Measurements from ENCODE around the gene MSANTD2.

The MSANTD2 gene

DNA sequence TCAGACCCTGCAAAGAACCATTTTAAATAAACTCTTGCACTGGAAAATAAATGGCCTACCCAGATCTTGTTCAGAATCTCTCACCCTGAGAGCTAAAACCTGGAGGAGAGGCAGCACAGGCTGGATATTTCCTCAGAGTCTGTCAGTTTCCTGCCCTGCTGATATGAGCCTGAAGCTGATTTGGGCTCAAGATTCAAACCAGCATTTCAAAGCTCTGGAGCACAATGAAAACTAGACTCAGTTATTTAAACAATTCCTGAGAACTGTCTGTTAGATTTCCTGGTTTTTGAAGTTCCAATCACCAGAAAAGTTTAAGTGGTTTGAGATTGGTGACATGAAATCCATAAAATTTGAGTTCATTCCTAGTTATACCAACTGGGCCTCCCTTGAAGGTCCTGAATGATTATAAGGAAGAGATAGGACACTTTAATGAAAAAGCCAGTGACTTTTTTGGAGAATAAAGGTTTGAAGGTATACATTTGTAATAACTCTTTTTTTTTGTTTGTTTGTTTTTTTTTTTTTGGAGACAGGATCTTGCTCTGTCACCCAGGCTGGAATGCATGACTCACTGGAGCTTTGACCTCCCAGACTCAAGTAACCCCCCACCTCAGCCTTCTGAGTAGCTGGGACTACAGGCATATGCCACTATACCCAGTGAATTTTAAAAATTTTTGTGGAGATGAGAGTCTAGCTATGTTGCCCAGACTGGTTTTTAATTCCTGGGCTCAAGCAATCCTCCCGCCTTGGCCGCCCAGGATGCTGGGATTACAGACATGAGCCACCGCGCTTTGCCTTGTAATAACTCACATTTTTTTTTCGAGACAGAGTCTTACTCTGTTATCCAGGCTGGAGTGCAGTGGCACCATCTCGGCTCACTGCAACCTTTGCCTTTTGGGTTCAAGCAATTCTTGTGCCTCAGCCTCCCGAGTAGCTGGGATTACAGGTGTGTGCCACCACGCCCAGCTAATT, 30.1 kb downstream of the MSANTD2 start:
- no peak for DNase-seq

DNA sequence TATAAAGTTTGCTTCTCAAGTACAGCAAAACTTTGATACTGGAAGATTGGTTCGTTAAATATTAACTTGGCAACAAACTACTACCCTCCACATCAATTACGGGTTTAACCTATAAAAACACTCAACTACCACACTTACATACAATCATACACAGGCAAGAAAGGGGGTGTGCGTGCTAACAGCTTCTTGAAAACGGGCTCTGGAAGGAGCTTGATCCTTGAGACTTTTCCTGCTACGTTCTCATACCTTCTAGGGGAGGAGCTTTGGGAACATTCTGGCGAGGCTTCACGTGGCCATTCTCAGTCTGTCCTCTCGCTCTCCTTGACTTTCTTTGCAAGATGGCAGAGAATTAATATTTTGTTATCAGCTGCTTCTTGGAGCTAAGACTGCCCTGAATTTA, 31.3 kb downstream of the MSANTD2 start:
- no peak for DNase-seq

DNA sequence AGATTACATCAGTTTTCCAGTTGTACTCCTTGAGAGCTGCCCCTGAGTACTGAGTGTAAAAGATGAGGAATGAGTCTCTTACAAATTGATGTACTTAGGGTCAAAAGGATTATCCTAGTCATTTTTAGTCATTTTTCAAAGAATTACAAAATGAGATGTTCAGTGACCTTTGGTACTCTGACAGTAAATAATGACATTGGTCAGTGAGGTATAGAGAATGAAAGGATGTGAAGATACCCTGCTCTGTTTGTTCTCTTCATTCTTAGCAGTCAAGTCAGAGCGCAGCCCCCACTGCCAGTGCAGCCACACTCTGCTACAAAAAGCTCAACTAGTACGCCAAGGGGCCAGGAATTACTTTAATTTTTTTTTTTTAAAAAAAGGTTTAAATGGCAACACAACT, 34.0 kb downstream of the MSANTD2 start:
- DNase-seq = no peak

DNA sequence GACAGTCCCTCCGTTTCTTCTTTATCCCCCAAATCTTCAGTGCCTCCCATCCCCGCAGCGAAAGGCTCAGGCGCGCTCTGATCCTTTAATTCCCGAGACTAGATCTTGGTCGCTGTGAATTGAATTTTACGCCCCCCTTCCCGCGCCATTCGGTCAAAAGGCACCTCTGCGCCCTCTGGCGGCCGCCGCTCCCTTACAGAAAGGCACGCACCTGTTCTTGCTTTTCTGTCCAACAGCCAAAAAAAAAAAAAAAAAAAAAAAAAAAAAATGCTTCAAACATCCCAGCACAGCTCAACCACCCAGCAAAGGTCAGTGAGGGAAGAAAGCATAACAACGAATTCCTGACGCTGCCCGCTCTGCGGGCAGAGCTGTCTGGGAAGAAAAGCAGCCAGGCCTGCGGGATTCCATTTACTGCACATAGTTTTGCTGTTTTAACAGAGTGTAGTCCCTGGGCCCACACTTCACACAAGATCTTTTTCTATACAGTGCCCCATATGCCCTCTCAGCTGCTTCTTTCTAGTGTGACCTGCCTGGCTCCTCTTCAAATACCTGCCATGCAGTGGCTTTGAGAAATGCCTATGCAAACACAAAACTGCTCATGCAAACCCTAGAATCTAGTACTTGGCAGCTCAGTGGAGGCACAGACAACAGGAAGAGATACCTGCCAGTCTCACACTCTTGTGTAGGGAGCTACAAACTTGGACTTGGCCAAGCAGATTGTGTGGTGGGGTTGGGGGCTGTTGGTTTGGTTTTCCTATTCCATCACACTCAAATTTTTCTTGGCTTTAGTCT, 36.9 kb downstream of the MSANTD2 start:
- peak; percentile 43 to 72 for DNase-seq

DNA sequence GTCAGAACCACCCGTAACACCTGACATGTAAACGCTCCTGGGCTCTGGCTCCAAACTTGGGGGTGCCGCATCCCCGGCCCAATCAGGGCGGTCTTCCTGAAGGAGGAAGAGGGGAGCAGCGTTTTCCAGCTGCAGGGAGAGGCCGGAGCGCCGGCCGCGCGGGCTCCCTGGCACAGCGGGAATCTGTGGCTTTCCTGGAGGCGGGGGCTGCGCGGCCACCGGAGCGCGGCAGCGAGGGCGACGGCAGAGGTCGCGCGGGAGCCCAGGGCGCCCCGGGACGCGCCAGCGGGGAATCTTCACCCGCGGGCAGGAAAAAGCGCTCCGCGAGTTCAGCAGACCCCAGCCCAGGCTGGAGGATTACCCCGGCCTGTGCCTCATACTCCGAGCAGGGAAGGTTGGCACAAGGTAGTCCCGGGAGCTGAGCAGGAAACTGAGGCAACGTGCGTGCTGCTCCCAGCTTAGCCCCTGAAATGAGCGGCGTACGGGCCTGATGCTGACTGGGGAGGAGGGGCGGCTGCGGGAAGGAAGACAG, 37.5 kb downstream of the MSANTD2 start:
- DNase-seq = peak in 1 of 2 experiments; percentile 50

DNA sequence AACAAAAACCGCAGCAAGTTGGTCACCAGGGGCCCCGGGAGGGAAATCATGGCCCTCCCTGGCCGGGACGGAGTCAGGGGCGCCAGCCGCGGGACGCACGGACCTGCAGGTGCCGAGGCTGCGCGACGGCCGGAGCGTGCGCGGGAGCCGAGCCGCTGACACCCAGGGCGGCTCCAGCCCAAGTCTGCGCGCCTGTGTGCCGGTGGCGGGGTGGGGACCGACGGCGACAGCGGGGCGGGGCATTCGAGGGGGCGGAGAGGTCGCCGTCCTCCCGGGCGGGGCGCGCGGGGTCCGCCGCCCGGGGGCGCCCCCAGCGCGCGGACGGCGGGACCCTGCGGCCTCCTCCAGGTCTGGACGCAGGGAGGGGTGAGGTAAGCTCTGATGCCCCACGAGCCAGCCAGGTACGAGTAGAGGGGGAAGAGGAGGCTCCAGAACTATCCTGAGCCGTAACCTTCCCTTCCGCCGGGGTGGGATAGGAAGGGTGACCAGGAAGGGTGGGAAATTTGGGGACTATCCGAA, 38.0 kb downstream of the MSANTD2 start, which contains the start of gene ESAM:
TSS of gene ESAM (minus strand) at position 186 of the 519 bp plus-strand sequence. CDS start at position 50, 136 bp downstream.
- peak in 1 of 2 experiments; percentile 56 for DNase-seq

DNA sequence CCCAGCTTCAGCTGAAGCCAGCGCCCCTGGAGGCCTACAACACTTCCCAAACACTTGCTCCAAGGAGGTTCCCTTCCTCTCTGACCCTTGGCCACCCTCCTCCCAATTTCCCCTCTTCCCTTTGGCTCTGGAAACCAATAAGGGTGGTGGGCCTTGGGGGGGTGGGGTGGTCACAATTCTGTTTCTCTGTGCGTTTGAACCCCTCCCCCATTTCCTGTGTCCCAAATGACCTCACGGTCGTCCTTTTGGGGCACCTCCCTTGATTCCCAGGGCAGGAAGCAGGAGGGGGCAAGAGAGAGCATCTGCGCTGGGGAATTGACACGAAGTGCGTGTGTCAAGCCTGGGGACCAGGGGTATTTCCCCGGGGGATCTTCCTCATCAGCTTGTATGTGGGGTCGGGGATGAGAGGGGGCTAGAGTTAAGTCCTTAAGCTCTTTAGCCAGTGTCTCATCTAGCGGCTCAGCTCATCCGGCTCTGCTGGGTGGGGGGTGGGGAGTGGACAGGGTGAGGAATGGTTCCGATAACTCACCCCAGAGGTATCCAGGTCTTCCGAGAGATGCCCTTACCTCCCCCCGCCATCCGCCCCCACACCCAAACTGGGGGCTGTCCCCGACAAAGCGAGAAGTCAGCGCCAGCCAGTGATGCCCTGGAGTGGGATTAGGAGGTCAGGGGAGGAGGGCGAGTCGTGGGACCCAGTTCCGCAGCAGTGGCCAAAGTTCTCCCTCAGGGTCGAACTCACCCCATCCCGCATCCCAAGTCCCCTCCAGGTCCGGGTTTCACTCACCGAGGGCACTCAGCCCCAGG, 38.7 kb downstream of the MSANTD2 start:
- no peak for DNase-seq

DNA sequence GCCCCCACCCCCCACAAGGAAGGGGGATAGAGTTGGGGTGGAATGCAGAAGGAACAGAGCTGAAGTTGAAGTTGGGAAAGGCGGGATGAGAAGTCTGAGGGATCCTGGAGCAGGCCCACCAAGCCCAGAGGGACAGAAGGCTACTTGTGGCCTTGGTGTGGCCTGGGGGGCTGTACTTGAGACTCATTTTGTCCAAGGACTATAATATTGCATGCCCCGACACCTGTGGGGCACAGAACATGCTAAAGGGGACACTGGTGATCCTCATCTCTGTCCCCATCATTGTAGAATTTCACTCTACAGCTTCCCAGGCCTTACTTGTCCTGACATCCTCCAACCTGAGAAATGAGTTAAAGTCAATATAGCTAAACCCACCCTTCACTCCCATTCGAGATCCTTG, 39.4 kb downstream of the MSANTD2 start:
- DNase-seq = no peak

DNA sequence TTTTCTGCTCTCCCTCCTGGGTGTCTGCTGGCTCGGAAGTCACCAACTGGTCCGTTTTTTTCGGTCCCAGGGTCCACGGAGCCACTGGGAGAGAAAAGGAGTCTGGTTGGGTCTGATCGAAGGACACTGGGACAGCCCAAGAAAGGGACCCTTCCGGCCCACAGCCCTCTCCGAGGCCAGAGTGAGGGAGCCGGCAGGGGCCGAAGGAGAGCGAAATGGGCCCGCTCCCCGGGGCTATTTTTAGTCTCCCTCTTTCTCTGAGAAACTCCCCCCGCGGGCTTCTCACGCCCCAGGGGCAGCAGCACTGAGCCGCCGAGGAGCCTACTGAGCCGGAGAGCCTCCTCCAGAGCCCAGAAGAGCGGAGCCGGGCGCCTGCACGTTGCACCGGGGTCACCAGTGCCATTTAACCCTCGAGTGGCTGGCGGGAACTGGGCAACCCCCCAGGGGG, 40.0 kb downstream of the MSANTD2 start:
- DNase-seq = no peak

DNA sequence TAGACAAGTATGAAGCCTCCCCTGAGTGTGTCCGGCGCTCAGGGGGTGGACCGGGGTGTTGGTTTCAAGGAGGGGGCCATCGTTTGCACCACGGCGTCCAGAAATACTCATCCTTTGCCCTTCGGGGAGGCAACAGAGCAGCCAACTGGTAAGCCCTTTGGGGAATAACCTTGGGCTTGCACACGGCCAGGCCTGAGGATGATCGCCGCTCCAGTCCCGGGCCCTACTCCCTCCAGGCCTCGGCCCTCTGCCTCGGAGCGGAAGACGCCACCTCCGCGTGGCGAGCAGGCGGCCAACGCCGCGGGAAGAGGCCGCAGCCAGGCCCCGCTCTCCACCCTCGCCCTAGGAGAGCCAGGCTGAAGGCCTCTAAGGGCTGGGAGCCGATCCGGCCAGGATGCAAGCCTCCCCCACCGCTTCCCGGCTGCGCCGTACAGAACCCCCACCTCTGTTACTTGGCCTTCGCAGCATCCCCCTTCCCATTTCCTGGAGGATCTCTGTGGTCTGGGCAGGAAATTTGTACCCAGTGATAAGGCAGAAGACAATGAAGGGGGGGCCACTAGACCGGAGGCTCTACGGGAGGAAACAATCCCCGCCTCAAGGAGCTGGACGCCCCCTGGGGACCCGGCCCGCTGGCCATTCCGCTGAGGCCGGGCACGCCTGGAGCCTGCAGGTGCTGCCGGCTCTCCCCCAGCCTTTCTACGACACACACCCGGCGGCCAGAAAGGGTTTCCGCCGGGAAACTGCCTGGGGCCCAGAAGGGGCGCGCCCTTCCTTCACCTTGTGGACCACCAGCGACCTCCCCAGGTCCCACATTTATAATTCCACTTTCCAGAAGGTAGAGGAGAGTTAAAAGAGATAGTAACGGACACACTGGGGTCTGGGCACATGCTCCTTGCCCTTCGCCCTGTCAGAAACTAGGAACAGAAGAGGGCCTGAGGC, 40.7 kb downstream of the MSANTD2 start:
- DNase-seq = no peak

DNA sequence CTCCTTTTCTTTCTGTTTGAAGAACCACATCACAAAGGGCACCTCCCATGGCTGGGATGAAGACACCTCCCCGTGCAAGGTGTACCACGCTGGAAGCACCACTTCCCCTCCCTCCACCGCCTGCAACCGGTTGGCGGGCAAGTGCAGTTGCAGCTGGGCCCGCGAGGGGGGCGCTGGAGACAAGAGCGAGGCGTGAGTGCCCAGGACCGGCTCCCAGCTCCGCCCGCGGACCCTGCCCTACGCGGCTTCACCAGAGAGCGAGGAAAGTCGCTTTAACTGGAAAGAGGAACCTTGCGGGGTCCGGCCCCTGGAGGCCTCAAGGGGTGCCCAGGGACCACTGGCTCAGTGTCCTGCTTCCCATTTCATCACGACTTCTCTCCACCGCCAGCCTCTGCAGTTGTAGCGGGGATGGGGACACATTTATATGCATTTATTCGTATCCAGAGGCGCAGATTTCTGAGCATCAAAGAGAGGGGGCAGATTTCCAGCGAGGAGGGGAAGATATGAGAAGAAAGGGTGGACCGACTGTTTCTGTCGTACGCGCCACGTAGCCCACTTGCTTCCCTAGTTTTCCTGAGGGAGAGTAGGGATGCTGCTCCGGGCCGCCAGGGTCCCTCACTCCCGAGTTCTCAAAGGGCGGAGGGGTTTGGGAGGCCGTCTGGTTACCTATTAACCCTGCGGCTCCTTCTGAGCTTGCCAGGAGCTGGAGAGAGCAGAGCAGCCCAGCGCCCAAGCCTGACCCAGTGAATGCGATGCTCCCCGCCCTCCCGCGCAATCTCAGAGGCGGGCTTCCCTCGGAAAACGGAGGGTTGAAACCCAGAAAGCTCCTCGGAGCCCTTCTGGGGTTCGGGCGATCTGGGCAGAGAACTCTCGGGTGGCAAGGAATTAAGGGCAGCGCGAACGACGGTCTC, 41.6 kb downstream of the MSANTD2 start:
- DNase-seq = peak; percentile 25 to 47

DNA sequence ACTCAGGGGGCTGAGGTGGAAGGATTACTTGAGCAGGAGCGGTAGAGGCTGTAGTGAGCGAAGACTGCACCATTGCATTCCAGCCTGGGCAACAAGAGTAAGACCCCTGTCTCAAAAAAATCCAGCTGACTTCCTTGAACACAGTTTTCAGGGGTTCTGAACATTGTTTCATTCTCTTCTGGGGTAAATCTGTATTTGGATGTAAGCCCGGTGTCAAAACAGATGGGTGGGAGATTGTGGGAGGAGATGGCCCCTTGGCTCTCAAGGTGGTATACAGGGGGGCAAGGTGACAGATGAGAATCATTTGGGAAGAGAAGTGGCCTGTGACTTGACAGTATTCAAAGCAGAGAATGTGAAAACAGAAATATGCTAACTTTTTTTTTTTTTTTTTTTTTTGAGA, 42.9 kb downstream of the MSANTD2 start:
- DNase-seq = no peak

DNA sequence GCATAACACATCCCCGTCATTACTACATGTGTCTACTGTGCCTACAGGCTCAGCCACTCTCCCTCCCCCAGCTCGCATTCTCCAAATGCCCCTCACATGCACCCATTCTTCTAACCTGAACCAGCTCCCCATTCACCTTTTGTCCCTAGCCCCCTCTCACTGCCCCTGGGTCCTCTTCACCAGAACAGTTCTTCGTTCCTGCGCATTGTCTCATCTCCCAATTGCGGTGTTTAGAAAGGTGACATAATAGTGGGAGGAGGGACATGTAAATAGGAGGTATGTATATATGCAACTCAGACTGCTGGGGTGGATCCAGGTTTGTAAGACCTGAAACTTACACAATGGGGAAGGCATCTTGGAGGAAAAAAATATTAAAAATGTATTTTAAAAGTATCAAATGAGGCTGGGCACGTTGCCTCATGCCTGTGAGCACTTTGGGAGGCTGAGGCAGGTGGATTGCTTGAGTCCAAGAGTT, 43.4 kb downstream of the MSANTD2 start:
- no peak for DNase-seq

DNA sequence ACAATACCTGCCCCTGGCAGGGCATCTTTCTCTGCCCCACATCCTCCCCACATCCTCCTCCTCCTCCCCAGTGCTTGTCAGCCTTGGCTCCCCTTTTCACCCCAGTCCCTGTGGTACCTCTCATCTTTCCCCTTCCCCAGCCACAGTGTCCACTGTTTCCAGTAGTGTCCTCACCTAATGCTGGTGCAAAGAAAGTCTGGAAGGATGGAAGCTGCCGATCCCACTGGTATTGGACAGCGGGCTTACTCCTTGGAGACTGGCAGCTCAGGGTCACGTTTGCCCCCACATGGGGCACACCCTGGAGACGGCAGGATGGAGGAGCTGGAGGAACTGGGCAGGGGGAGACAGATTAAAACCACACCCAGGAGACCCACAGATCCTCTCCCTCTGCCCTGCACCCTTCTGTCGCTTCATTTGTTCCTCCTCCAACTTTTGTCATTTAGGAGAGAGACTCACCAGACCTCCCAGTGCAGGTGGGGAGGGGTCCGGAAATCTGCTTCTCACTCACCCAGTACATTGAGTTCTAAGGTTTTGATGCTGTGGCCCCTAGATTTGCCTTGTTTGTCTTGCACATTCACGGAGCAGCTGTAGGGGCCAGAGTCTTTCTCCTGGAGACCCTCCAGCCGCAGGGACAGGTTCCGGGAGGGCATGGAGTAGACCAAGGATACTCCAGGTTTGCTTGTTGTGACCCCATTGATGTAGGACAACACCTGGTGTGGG, 44.0 kb downstream of the MSANTD2 start:
- DNase-seq = no peak

DNA sequence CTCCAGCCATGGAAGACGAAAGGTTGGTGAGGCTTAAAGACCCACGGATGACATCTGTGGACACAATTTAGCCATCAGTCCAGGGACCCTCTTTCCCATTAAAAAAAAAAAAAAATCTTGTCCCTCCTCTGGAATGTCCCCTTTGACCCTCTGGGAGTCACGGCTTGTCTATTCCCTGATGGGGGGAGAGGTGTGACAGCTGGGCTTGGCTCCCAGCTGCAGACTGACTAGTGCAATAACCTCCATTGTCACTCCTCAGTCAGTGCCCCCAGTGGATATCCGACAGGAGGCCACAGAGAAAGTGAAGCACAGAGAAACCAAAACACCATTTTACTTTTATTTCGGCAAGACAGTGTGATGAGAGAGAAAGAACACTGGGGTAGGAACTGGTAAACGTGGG, 45.5 kb downstream of the MSANTD2 start:
- DNase-seq = no peak

DNA sequence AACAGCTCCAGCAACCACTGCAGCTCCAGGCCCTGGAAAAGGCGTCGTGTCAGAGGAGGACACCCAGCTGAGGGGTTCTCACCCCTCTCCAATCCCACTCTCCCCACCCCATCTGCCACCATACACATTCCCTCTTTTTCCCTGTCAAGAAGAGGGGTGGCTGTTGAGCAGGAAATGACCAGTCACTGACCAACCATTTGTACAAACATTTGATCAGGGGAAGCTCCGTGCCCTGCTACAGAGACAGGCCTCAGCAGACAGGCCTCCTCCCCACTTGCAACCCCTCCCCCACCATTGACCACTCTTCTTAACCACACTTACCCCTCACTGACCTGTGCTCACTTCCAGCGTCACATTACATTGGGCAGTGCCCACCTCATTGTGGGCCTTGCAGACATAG, 45.9 kb downstream of the MSANTD2 start:
- DNase-seq = no peak

DNA sequence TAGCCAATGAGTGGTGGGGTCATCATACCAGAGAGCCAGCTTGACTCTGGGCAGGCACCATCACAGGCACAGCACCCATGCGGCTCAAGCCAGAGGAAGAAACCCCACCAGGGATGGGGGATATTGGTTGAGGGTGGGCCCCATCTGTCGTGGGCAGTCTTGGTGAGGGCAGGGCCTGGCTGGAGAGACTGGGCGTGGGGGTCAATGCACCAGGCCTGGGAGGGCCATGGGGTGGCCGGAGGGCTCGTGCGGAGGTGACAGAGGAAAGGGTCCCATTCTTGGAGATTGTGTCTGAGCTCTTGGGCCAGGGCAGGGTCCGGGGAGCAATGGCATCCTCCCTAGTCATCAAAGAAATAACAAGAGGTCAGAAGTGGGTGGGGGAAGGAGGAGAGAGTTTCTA, 46.6 kb downstream of the MSANTD2 start:
- no peak for DNase-seq

DNA sequence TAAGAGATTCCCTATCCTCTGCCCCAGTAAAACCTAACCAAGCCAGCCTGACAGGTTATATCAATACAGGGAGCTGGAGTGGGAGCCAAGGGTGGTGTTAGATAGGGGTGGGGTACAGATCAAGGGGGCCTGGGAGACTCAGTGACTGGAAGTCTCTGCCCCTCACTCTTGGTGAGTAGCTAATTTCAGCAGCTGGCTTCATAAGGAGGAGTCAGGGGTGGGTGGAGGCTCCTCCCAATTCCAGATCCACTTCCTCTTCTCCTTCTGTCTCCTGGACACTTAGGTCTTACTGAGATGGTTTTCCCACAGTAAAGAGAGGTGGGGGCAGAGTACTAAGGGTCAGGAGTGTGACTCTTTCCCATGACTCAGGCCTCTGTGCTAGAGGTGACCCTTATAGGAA, 47.0 kb downstream of the MSANTD2 start:
- DNase-seq = no peak

DNA sequence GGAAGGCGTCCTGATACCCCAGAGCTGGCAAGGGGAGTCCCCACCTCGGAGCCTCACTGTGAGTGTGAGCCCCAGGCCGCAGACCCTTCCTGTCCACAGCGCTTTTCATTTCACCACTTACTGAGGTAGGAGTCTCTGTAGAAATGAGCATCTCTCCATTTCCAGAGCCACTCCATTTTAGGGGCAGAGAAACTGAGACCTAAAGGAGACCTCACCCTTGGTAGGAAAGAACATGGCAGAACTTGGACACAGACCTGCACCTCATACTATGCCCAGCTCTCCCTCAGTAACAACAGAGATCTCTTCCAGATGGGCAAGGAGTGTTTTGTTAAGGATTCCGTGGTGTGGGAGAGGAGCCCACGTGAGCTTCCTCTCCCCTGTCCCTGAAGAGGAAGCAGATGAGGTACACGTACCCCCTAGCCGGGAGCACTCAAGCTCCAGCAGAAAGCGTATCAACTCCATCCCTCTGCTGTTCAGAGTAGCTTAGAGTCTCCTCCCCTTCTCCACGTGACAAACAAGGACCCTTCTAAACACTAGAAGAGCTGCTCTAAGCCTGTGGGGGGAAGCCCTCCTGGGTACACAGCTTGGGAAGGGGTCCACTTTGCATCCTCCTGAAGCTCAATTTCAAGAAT, 47.6 kb downstream of the MSANTD2 start:
- DNase-seq = no peak

All from NCI-H1930 (cell line).